ENCODE measurements around the gene WNT9A. TPM values are rescaled to one million over a fixed set of nuclear protein-coding genes. Genes with fewer than 3 reads are reported as not detected.
A peak's percentile ranks its signal among the peaks of the same experiment; 100 is the strongest.

WNT9A gene
- total and polyA plus RNA-seq, 9 of the 15 experiments (the other 6 are each of a cell fraction or from before 2014, with no cell fraction given): 0.04 to 0.17 (median 0.10) TPM; not detected in 4

GRCh38 chr1:227886503-227886961 lies 61.2 kb downstream of the WNT9A start:
- DNase-seq (ENCODE audit: extremely low read depth in 1 of 4, low spot score in 3 of 4): no peak
- 54% methylated on average over 10 of the region's 18 CpGs for WGBS (ENCODE audit: insufficient coverage, low coverage, missing lambda C conversion rate)

More at GRCh38 chr1:227886503-227886961, 61.2 kb downstream of the WNT9A start:
- no peak overlapping the region for H3K4me2 ChIP-seq (ENCODE audit: insufficient read depth, low read length)
- ChIA-PET CTCF (ENCODE audit: low intra/inter-chr PET ratio) (no interaction called here), POLR2A (interaction anchor here (0.8 to 1.5 kb wide), 3 partner anchors 10 to 40 kb away, joined by 3 to 4 read pairs (median 3); no protein-coding TSS in a partner anchor)
- intact Hi-C loops (cut with micrococcal nuclease): no loop called here
- H3K4me1 ChIP-seq (replicated peaks in 1 of 2; ENCODE audit: control insufficient read depth in 2 of 2, insufficient read depth in 2 of 2, low read length in 2 of 2): peaks cover 20 to 73% of the 10 kb centered on the region in 2 experiments
- no peaks in the 10 kb centered on the region for H3K9me1 ChIP-seq (ENCODE audit: control insufficient read depth, insufficient read depth, low read length)
- H3K9ac ChIP-seq (ENCODE audit: insufficient read depth in 1 of 2, low read depth in 2 of 2, low read length in 2 of 2): peak overlapping the region in 1 of 2 experiments; percentile 86; a peak in 2 of 4 replicates
- H3K27me3 ChIP-seq (ENCODE audit: control insufficient read depth in 2 of 2, insufficient read depth in 2 of 2, low read length in 2 of 2): peaks cover 0 to 4% of the 10 kb centered on the region in 2 experiments; a peak in 1 of 5 replicates
- FAIRE-seq: no peak
- in situ Hi-C loops (cut with MboI): no loop called here
- H3K9me3 ChIP-seq (replicated peaks; ENCODE audit: control insufficient read depth, insufficient read depth, low read depth, low read length): no peaks in the 10 kb centered on the region
- no peak for ATAC-seq
- no peak overlapping the region for H3K4me3 ChIP-seq
- H3K36me3 ChIP-seq (ENCODE audit: control insufficient read depth, insufficient read depth, low read length): no peaks in the 10 kb centered on the region
- H3K79me2 ChIP-seq (ENCODE audit: control insufficient read depth, insufficient read depth, low read length): no peaks in the 10 kb centered on the region
- no TSS peak for BruUV-seq (replicated peaks)
- TF ChIP-seq PHF21A (IDR thresholded peaks at IDR 0.05; ENCODE audit: borderline replicate concordance, low read depth) (no peak), SNIP1 (IDR thresholded peaks at IDR 0.05; ENCODE audit: low read depth) (no peak), SNAPC5 (CRISPR knock-in tag; IDR thresholded peaks at IDR 0.05) (no peak), BACH1 (tag; IDR thresholded peaks at IDR 0.05) (no peak), ARID3A (IDR thresholded peaks at IDR 0.05; ENCODE audit: borderline replicate concordance, low read depth, low read length) (no peak), RBFOX2 (IDR thresholded peaks at IDR 0.05; ENCODE audit: low read depth, low read length) (no peak), IRF9 (tag; IDR thresholded peaks at IDR 0.05) (no peak), ILF3 (IDR thresholded peaks at IDR 0.05; ENCODE audit: borderline replicate concordance) (no peak), ZNF12 (CRISPR knock-in tag; IDR thresholded peaks at IDR 0.05) (no peak), MECOM (CRISPR knock-in tag; IDR thresholded peaks at IDR 0.05) (no peak), ZNF124 (CRISPR knock-in tag; IDR thresholded peaks at IDR 0.05) (no peak), SMAD3 (CRISPR knock-in tag; conservative IDR thresholded peaks at IDR 0.05) (no peak), RBM39 (optimal IDR thresholded peaks at IDR 0.05; ENCODE audit: low read depth, low read length) (no peak), SMARCE1 (IDR thresholded peaks at IDR 0.05) (no peak)
- no peaks in the 10 kb centered on the region for H4K20me1 ChIP-seq (replicated peaks; ENCODE audit: control insufficient read depth, insufficient read depth, low read length)
- H3K27ac ChIP-seq (ENCODE audit: extremely low read depth, low read depth, low read length): no peak overlapping the region
- peak overlapping the region; percentile 98 for H2AFZ ChIP-seq (ENCODE audit: low read depth, low read length)
